Fibroblast of lung (primary cell): Measurements from ENCODE around the gene NBEAL1.

Source experiments
- CTCF ChIP-seq, 2 donors: IDR thresholded peaks in 1 of 2; conservative IDR thresholded peaks in 1 of 2; 1 replicate in 1 of 2; 2 replicates in 1 of 2; pipeline ENCODE4 v1.5.1; 2011 to 2012; ENCODE audit warnings: low read length in 2 of 2, control low read depth in 1 of 2, inconsistent platforms in 1 of 2, low read depth in 1 of 2, mild to moderate bottlenecking in 1 of 2
- EZH2 ChIP-seq: IDR thresholded peaks from 2 replicates; pipeline ENCODE4 v1.5.1; 2012; ENCODE audit warnings: low read length, control low read depth, mild to moderate bottlenecking; ENCODE audit errors: missing control alignments

- TF ChIP-seq CTCF (conservative IDR thresholded peaks at IDR 0.05 in 1 of 2, IDR thresholded peaks at IDR 0.05 in 1 of 2; ENCODE audit: low read depth in 1 of 2, low read length in 2 of 2), result no peak
- no peak for TF ChIP-seq EZH2
Measured at GRCh38 chr2:203083328-203083727, 68.7 kb downstream of the NBEAL1 start.
